Measurements from ENCODE around the gene KCNJ12. TPM values are rescaled to one million over a fixed set of nuclear protein-coding genes. Genes with fewer than 3 reads are reported as not detected.
"Not testable (repeated sequence)": the region's sequence is repeated elsewhere in the genome, so short reads cannot be mapped to it uniquely, and the experiment has no call there.

KCNJ12 gene
- total RNA-seq, 4 donors from 2014 or later, result 1.5 to 3.2 (median 2.5) TPM

GRCh38 chr17:21453144-21453898 lies 77.2 kb downstream of the KCNJ12 start:
- ATAC-seq (ENCODE audit: low FRiP score) (no peak), DNase-seq (ENCODE audit: low spot score) (no peak)
- no peak for TF ChIP-seq CTCF (IDR thresholded peaks at IDR 0.05)

GRCh38 chr17:21454006-21454405 lies 77.8 kb downstream of the KCNJ12 start:
- not testable (repeated sequence) for ATAC-seq (ENCODE audit: low FRiP score); DNase-seq (ENCODE audit: low spot score)

GRCh38 chr17:21454441-21454840 lies 78.3 kb downstream of the KCNJ12 start:
- TF ChIP-seq CTCF (IDR thresholded peaks at IDR 0.05), result no peak
- DNase-seq (ENCODE audit: low spot score), result no peak
- ATAC-seq (ENCODE audit: low FRiP score), result no peak

- no peak for ATAC-seq (ENCODE audit: low FRiP score)
- DNase-seq (ENCODE audit: low spot score), result no peak
- no peak for TF ChIP-seq CTCF (IDR thresholded peaks at IDR 0.05)
Measured at GRCh38 chr17:21455761-21456160, 79.6 kb downstream of the KCNJ12 start.

GRCh38 chr17:21456449-21456848 lies 80.3 kb downstream of the KCNJ12 start:
- not testable (repeated sequence) for ATAC-seq (ENCODE audit: low FRiP score); DNase-seq (ENCODE audit: low spot score)

GRCh38 chr17:21457051-21458026 lies 81.2 kb downstream of the KCNJ12 start:
- ATAC-seq (ENCODE audit: low FRiP score) (peak; percentile 93), DNase-seq (ENCODE audit: low spot score) (peak; percentile 85)
- TF ChIP-seq CTCF (IDR thresholded peaks at IDR 0.05), result peak in 2 of 3 donors; percentile 19 to 58

GRCh38 chr17:21458054-21458453 lies 81.9 kb downstream of the KCNJ12 start:
- ATAC-seq (ENCODE audit: low FRiP score), result no peak
- TF ChIP-seq CTCF (IDR thresholded peaks at IDR 0.05), result no peak

More at GRCh38 chr17:21458054-21458453, 81.9 kb downstream of the KCNJ12 start:
- no peak for DNase-seq (ENCODE audit: low spot score)
